ENCODE results near the gene CLSTN2. TPM values are rescaled to one million over a fixed set of nuclear protein-coding genes. Genes with fewer than 3 reads are reported as not detected.

The CLSTN2 gene
- total RNA-seq, 1 donor from 2014 or later, result 0.74 TPM

DNA sequence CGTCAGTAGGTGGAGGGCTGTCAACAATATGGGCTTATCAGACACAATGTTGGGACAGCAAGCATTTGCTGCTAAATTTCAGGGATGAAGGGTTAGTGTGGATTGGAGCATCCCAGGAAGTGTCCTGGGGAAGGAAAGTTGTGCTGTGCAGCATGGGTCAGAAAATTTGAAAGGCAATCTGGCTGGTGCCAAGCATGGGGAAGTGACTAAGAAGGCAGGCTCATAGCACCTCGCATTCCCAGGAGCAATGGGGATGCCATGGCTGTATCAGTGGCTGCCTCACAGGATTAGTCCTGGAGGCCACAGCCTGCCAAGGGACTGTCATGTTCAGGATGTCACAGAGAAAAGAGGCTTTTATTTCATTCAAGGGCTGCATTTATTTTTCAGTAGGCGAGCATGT, 420.5 kb downstream of the CLSTN2 start:
- H3K27ac Mint-ChIP-seq (ENCODE audit: unreplicated experiment), result no peak overlapping the region
- no peak for TF ChIP-seq CTCF (IDR thresholded peaks at IDR 0.05; ENCODE audit: unreplicated experiment)

DNA sequence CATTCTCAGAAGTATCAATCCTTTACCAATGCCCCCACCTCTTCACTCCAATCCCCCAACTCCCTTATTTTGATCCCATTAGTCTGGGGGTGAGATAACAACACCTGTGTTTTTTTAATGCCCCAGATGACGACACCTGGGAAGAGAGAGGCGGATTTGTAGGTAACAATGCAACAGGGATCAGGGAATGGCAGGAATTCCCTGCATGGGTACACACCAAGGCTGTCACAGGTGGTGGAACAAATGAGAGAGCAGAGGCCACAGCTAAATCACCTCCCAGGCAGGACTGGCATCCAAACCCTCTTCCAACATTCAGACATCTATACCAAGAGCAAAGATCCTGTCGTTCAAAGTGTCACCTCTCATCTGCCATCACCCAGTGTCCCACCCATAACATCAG, 423.7 kb downstream of the CLSTN2 start:
- no peaks in the 10 kb centered on the region for H3K27me3 Mint-ChIP-seq (ENCODE audit: unreplicated experiment)
- TF ChIP-seq CTCF (IDR thresholded peaks at IDR 0.05; ENCODE audit: unreplicated experiment), result no peak
- H3K36me3 Mint-ChIP-seq (ENCODE audit: low read depth, unreplicated experiment), result no peaks in the 10 kb centered on the region
- no peak for DNase-seq (ENCODE audit: low spot score)
- no peak overlapping the region for H3K4me3 Mint-ChIP-seq (ENCODE audit: unreplicated experiment)
- H3K27ac Mint-ChIP-seq (ENCODE audit: unreplicated experiment), result no peak overlapping the region
- H3K9me3 Mint-ChIP-seq (ENCODE audit: unreplicated experiment), result no peaks in the 10 kb centered on the region
- no peaks in the 10 kb centered on the region for H3K4me1 Mint-ChIP-seq (ENCODE audit: unreplicated experiment)

More for the DNA sequence above, 420.5 kb downstream of the CLSTN2 start:
- Mint-ChIP-seq H3K27me3 (ENCODE audit: unreplicated experiment) (no peaks in the 10 kb centered on the region), H3K4me1 (ENCODE audit: unreplicated experiment) (no peaks in the 10 kb centered on the region), H3K9me3 (ENCODE audit: unreplicated experiment) (no peaks in the 10 kb centered on the region), H3K4me3 (ENCODE audit: unreplicated experiment) (no peak overlapping the region), H3K36me3 (ENCODE audit: low read depth, unreplicated experiment) (no peaks in the 10 kb centered on the region)
- no peak for DNase-seq (ENCODE audit: low spot score)

DNA sequence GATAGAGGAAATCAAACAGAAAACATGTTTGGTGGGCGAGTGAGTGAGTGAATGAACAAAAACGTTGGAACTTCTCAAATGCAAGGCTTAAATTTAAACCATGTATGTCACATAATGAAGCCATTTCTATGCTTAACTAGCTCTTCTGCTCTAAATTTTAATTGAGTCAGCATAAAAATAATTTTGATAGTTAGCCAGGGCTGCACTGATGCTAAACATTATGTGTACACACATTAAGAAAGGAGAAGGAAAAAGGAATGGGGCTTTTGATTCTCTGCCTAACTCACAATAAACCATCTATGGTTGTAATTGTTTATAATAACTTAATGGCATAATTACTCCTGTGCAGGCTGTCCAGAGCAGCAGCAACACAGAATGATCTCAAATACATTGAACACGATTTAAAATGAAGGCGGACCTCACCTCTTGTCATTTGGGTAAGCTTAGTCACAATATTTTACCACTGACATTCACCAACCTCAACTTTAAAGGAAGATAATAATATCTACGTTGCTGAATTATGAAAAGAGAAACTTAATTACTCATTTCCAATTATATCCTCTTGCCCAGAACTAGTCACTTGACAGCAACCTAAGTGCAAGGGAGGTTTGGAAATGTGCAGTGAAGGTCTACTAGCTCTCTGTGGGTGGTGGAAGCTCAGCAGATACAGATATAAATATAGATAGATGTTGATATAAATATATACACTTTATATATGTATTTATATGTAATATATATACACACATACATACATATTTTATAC, 424.4 kb downstream of the CLSTN2 start:
- no peak overlapping the region for H3K4me3 Mint-ChIP-seq (ENCODE audit: unreplicated experiment)
- H3K4me1 Mint-ChIP-seq (ENCODE audit: unreplicated experiment), result no peaks in the 10 kb centered on the region
- no peak for DNase-seq (ENCODE audit: low spot score)
- no peak for TF ChIP-seq CTCF (IDR thresholded peaks at IDR 0.05; ENCODE audit: unreplicated experiment)
- H3K36me3 Mint-ChIP-seq (ENCODE audit: low read depth, unreplicated experiment), result no peaks in the 10 kb centered on the region
- no peaks in the 10 kb centered on the region for H3K27me3 Mint-ChIP-seq (ENCODE audit: unreplicated experiment)
- no peak overlapping the region for H3K27ac Mint-ChIP-seq (ENCODE audit: unreplicated experiment)
- H3K9me3 Mint-ChIP-seq (ENCODE audit: unreplicated experiment), result no peaks in the 10 kb centered on the region

- no peak overlapping the region for H3K4me3 Mint-ChIP-seq (ENCODE audit: unreplicated experiment)
- no peak overlapping the region for H3K27ac Mint-ChIP-seq (ENCODE audit: unreplicated experiment)
- H3K36me3 Mint-ChIP-seq (ENCODE audit: low read depth, unreplicated experiment), result no peaks in the 10 kb centered on the region
- H3K27me3 Mint-ChIP-seq (ENCODE audit: unreplicated experiment), result no peaks in the 10 kb centered on the region
- H3K9me3 Mint-ChIP-seq (ENCODE audit: unreplicated experiment), result no peaks in the 10 kb centered on the region
- no peaks in the 10 kb centered on the region for H3K4me1 Mint-ChIP-seq (ENCODE audit: unreplicated experiment)
- no peak for DNase-seq (ENCODE audit: low spot score)
- no peak for TF ChIP-seq CTCF (IDR thresholded peaks at IDR 0.05; ENCODE audit: unreplicated experiment)
These were observed 425.3 kb downstream of the CLSTN2 start for GRCh38 chr3:140360332-140360731.

DNA sequence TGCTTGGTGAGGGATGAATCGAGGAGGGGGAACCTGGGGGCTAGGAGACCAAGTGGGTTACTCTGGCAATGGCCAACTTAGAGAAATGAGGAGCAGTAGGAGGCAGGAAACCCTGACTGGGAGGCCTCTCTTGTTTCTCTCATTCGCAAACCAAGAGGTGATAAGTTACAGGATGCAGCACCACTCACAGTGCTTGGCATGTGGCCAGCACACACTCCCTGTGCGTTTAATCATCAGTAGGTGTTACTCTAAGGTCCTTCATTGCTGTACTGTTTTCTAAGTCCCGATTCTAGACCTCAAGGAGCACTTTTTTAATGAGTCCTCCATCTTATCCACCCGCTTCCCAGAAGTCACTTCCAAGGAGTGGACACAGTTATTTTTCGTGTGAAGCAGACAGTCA, 428.8 kb downstream of the CLSTN2 start:
- no peak for DNase-seq (ENCODE audit: low spot score)
- Mint-ChIP-seq H3K4me3 (ENCODE audit: unreplicated experiment) (no peak overlapping the region), H3K36me3 (ENCODE audit: low read depth, unreplicated experiment) (no peaks in the 10 kb centered on the region)

More for the DNA sequence above, 428.8 kb downstream of the CLSTN2 start:
- Mint-ChIP-seq H3K4me1 (ENCODE audit: unreplicated experiment) (no peaks in the 10 kb centered on the region), H3K9me3 (ENCODE audit: unreplicated experiment) (no peaks in the 10 kb centered on the region), H3K27ac (ENCODE audit: unreplicated experiment) (no peak overlapping the region), H3K27me3 (ENCODE audit: unreplicated experiment) (no peaks in the 10 kb centered on the region)
- no peak for TF ChIP-seq CTCF (IDR thresholded peaks at IDR 0.05; ENCODE audit: unreplicated experiment)
